HG02870 (cell line): Measurements from ENCODE around the gene GALNT9.

Source experiments
- ATAC-seq: cut with Tn5 transposase; IDR thresholded peaks from one replicate; pipeline ENCODE4 v1.9.1; 2021; ENCODE audit warnings: mild to moderate bottlenecking, moderate library complexity; ENCODE audit not compliant: unreplicated experiment

Gene GALNT9

DNA sequence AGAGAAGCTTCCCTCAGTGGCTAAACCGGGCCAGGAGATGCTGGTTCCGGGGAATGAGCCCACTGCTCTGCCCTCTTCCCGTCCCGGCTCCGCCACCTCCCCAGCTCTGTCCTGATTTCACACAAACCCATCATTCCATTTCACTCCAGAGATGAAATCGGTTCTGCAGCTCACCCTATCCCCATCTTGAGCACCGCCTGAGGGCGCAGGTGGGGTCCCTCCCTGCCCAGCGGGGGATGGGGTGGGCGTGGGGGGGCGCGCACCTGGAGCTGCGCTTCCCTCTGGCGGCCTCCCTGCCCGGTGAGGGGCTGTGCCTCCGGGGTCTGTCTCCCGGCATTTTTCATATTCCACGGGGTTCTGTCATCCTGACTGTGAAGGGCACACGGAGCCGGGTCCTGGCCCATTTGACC is 140.5 kb downstream of the GALNT9 start:
- no peak for ATAC-seq

DNA sequence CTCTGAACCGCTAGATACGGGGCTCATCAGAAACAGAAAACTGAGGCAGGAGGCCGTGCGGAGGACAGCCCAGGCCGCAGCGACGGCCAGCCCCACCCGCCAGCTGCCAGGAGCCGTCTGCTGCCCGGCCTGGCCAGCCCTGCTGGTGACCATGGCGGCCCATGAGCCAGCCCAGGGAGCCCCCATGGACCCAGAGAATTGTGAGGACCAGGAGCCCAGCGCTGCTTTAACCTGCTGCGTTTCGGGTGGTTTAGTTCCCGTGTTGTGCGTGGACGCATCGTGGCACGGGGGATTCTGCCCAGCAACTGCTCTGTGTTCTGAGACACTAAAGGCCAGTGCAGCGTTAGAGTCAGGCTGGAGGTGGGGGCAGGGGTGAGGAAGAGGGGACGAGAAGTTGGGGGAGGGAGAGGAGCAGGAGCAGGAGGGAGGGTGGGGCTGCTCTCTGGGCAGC is 140.9 kb downstream of the GALNT9 start:
- ATAC-seq: no peak

DNA sequence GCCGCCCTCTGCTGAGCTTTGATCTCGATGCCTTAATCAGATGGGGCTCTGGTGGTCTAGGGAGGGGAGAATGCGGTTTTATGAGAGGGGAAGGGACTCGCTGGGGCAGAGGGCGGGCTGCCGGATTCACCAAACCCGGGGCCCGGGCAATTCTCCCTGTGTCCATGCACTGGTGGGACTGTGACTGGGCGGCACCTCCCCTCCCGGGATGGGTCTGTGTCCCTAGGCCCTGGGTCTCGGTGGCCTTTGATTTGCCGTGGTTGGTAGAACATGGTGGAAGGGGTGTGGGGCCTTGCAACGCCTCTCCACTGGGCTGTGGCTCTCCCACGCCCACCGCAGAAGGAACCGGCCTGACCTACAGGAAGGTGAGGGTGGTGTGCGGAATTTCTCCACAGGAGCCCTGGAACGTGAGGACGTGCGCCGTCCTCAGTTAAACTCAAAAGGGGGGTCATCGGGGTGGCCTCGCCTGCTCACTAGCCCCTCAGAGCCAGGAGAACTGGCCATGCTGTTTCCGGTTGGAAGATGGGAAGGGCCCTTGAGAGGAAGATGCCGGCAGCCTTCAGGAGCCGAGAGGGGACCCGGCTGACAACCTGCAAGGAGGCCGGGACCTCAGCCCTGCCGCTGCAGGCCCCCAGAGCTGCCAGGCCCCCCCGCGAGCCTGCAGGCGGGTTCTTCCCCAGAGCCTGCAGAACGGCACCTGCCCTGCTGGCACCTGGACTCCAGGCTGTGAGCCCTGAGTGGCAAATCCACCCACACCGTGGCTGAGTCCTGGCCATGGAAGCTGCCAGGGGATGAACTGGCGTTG is 141.5 kb downstream of the GALNT9 start:
- no peak for ATAC-seq

DNA sequence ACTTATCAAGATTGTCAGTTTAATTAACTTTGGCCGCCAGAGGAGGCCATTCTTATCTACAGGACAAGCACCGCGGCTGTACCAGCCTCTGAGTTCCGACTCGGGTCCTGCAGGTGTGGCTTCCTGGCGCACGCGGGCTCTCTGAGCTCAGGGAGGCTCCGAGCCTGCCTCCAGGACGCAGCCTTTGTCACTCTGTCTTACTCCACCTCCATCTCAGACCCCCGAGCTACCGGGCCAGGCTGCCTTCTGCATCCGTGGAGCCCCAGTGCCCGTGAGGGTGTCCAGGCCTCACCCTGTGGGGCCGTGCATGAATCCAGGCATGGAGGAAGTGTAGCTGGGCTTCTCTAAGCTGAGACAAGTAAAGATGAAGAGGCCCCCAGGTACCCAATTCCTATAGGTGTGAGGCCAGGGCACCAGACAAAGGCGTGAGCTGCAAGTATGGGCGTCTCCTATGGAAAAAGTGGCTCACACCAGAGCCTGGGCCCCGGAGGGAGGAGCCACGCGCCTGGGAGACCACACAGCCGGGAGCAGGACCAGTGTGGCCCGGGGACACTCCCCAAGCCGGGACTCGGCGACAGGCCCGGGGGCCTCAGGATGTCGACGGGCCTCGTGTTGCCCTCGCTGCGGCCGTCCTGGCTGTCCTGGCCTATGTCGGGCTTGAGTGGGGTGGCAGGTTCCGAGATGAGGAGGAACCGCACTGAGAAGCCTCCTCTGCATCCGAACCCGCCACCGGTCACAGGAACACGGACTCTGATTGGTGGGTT is 142.3 kb downstream of the GALNT9 start:
- ATAC-seq: no peak

DNA sequence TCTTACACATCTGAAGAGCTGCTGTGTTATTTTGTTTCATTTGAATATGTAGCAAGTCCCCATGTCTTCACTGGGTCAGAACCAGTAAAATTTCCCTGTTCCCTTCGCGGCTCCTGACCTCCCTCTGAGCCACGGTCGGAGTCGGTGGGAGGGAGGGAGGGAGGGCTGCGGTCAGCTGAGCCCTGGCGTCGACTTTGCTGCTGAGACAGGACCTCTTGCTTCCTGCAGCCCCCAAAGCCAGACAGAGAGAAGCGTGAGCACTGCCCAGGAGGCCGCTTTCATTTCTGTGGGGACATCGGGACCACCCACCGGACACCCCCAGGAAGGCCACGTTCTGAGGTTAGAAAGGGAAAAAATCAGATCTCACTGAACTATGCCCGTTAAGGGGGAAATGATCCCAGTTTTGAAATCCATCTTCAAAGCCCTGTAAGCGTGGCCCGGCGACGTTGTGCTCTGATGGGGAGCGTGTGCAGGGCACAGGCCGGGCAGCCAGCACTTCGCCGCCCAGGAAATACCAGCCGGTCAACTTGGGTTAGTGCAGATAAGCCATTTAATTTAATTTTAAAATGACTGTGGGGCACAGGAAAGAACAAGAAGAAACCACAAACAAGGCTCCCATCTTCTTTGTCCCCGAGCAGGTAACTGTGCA is 143.1 kb downstream of the GALNT9 start:
- no peak for ATAC-seq

DNA sequence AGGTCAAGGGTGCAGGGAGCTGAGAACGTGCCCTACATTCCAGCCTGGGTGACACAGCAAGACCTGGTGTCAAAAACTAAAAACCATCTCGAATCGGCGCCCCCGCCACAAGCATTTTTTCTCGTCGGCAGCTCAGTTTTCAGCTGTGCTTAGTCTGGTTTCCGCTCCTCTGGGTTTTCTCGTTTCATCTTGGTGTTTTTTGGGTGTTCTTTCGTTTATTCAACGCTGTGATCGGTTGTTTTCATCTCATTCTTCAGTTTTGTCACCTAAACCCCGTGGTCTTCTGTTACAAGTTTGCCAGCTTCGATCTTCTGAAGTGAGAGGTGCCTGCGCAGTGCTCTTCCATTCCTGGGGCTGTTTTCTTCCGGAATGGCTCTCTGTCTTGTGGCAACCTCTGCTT is 143.7 kb downstream of the GALNT9 start:
- no peak for ATAC-seq

DNA sequence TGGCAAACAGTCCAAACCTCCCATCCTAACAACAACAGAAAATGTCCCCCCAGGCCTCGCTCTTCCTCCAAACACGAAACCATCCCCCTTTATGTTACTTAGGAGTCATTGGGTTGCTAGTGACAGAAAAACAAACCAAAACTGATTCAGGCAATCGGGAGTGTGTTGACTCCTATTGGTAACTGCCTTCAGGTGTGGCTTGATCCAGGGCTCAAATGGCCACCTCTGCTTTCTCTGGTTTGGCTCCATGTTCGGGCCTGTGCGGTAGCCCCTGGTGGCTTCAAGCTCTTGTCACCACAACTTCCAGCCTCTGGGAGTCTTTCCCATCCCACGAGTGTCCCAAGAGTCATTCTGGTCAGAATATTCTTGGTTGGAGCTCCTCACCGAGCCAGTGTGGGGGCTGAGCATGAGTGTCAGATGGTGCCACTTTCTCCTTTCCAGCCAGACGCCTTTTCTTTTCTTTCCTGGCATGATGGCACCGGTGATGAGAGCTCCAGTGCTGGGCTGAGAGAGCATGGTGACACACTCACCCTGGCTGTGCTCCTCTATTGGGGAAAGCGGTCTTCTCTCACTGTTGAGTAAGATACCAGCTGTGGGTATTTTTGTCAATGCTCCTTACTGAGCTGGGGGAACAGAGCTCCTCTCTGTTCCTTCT is 146.6 kb downstream of the GALNT9 start:
- no peak for ATAC-seq

DNA sequence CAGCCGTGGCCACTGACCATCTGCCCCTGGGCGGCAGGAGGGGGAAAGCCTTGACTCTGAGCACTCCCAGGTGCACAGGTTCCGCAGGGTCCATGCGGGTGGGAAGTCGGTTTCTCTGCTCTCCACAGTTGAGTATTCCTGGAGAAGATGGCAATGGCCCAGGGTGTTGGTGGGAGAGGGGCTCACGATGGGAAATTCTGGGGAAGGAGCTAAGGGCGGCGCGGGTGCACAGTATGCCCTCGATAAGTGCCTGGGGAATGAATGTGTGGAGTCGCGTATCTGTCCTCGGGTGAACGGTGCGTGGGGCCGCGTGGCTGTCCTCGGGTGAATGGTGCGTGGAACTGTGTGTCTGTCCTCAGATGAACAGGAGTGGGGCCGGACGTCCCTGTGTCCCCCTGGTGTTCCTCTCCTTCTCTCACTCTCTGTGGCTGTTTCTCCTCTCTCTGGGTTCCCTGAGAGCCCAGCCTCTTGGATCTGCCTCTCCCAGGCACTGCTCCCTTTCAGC is 147.1 kb downstream of the GALNT9 start:
- no peak for ATAC-seq

DNA sequence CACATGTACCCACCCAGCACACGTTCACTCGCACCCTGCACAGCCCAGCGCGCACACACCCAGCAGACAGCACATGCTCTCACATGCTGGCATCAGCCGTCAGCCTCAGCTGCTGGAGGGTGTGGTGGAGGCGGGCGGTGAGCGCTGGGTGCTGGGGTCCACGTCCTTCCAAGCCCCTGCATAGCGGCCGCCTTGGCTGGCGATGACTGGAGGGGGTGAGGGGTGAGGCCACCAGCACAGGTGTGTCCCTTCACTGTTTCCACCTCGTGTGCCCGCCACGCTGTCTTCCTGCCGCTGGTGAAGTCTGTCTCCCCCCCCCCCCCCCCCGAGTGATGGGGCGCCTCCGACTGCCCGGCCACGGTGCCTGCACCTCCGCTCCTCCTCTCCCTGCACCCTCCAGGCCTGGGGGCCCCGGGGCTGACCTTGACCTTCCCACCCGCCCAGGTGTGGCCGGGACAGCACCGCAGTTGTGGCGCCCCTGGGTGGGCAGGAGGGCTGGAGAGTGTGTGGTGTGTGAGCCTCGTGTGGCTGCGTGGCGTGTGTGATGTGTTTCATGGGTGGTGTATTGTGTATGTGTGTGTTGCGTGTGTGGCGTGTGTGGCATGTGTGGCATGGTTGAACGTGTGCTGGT is 147.7 kb downstream of the GALNT9 start:
- ATAC-seq: no peak

DNA sequence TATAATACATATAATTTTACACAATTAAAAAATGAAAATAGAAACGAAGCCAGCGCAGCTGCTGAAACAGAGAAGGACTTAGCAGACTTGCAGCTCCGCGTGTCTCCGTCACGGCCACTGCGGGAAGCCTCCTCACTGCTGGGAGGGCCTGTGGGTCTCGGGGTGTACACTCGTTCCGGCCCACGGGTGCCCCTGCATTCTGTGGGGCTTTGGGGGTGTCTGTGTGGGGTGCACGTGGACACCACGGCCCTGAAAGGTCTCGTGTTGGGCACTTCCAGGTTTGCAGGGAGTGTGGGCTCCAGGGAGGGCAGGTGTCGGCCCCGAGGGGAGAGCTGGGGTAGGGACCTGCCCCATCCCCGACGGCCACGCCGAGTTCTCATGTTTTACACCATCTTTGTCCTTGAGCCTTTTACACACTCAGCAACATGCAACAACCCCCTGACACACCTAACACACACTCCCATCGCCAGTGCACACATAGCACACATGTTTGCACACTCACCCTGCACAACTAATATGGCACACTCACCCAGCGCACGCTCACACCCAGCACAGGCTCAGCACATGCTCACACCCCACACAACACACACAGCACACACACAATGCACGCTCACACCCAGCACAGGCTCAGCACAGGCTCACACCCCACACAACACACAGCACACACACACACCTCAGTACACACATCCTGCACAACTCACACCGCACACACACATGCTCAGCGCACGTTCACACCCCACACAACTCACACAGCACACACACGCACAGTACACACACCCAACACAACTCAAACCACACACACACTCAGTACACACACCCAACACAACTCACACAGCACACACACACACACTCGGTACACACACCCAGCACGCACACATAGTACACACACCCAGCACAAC is 148.5 kb downstream of the GALNT9 start:
- no peak for ATAC-seq

DNA sequence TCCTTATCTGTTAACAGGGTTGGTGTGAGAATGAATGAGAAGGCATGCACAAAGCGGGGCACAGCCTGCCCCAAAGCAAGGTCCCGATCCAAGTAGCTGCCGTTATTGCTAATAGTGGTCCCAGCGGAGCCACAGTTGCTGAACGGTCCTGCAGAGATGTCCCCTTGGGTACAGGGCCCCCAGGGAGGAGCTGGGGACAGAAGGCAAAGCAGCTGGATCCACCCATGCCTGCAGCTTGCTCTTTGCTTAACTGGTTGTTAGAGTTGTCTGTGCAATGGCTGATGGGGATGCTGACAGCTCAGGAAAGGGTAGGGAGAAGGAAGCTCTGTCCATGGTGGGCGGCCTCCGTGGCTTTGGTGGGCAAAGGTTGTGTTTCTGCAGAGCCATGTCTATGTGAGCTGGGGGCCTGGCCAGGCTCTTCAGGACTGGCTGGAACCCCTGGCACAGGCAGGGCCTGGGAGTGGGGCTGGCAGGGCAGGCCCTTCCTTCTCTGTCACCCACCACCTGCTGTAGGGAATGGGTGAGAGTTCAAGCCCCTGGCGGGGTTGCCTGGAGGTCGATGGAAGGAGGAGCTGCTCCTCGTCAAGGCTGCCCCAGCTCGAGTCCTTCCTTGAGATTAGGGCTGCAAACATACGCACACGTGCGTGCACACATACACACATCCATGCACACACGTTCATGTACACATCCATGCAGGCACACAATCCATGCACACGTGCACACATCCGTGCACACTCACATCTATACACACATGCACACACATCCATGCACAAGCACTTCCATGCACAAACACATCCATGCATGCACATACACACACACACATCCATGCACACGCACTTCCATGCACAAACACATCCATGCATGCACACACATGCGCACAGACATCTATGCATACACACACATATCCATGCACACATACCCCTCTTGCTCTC is 149.7 kb downstream of the GALNT9 start:
- ATAC-seq: no peak

DNA sequence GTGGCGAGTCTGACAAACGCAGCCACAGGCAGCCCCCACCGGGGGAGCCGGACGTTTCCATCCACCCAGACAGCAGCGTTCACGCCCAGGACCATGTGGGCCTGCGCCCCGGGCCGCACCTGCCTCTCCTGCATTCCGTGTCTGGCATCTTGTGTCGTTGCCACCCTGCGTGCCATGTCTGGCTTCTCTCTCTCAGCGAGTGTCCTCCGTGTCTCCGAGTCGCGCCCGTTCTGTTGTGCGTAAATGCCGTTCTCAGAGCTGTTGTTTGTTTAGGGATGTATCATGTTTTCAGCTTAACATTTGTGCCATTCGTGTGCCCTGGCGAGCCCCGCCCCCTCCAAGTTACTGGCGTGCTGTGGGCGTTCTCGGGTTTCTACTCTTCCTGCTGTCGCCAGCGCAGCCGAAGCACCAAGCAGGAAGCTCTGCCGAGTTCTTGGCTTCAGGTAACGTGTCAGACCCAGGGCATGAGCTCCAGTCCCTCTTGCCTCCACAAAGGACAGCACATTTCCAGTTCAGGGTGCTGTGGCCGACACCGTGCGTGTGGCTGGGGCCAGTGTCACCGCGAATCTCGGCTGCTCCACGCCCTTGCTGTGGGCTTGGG is 150.5 kb downstream of the GALNT9 start:
- ATAC-seq: no peak

DNA sequence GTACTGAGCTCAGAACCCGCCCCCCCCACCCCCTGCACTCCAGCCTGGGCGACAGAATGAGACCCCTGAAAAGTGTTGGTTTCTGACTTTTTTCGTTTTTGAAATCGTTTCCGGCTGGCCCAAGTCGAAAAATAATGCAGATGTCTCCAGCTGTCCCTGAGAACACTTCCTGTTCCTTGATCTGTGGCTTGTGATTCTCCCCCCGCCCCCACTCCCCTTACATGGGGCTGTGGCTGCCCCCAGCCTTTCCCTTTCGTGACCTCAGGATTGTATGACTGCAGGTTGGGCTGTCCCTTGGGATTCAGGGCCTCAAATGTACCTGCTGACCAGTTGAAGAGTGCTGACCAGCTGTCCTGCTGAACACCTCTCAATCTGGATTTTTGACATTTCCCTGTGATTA is 151.1 kb downstream of the GALNT9 start:
- no peak for ATAC-seq

DNA sequence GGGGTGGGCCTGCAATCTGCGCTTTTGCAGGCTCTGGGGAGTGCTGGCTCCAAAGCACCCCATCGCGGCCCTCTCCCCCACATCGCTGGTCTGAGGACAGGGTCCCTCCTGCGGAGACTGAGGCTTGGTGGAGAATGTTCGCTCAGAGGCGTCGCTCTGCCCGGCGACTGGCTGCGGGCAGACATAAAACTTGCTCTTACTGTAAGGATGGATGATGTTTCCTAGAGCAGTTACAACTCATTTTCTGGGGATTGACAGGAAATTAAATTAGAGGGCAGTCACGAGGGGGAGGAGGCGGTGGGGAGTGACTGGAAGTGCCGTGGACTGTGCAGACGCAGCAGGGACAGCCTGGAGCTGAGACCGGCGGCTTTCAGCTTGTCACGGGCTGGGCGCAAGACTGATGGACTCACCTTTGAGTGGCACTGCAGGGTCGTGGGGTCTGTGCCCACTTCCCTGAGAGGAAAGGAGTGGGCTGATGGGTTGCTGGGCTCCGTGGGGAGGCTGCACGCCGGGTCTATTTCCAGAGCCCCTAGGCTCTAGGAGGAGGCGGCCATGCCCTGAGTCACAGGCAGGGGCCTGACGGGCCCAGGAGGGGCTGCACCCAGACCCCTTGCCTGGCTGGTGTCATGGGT is 152.4 kb downstream of the GALNT9 start:
- ATAC-seq: no peak

DNA sequence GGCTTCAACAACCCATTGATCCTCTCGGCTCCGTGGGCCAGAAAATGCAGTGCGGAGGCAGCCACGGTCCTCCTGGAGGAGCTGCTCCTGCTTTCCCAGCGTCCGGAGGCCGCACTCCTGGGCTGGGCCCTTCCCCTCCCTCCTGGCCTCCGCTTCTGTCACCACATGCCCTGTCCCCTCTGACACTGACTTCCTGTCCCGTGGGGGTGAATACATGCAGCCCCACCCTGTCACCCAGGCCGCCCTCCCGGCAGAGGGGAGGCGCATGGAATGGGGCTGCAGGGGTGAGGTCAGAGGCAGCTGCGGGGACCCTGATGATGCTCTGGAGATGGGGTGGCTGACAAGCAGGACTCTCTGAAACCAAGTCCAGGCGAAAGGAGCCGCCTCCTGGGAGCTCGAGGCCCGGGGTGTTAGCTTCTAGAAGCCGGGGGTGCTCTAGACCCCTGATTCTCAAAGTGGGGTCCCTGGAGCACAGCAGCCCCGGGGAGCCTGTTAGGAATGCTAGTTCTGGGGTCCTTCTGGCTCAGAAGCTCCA is 152.9 kb downstream of the GALNT9 start:
- ATAC-seq: no peak

DNA sequence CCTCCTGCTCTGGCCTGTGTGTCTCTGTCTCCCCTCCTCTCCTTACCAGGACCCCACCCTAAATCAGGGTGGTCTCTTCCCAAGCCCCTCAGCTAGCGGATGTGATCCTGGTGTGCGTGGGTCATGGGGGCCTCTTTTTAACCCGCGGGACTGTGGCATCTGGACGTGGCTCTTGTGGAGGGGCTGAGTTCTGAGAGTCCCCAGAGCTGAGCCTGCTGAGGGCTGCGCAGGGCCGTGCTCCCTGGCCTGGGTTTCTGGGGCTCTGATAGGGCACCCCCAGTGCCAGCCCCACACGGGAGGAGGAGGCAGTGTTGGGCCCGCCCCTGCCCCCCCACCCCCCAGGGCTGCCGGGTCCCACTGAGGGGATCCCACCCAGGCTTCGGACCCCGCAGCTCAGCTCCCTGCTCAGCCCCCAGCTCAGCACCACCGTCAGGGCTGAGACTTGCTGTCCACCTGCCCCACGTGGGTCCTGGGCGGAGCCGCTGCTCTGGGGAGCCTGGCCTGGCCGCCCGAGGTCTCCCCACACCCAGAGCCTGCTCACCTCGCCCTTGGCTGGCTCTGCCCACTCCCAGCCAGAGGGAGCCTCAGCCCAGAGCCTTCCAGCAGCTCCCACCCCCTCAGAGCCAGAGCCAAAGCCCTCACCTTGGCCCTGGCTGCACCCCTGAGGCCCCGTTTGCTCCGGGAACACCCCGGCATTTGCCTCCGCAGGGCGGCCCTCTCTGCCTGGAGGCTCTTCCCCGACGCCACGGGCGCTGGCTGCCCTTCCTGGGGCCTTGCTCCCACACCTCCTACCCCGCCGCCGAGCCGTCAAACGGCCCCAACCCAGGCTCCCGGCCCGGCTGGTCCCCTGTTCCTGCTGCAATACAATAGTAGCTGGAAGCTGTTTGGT is 153.6 kb downstream of the GALNT9 start:
- no peak for ATAC-seq
